ENCODE measurements around the gene SPRR4. TPM values are rescaled to one million over a fixed set of nuclear protein-coding genes. Genes with fewer than 3 reads are reported as not detected.

The SPRR4 gene
- total RNA-seq, 1 experiment from 2014 or later = not detected

GRCh38 chr1:152976688-152977087, 6.2 kb downstream of the SPRR4 start:
- no peak overlapping the region for H3K4me3 Mint-ChIP-seq
- ChIA-PET POLR2A (no interaction called here), CTCF (interaction anchor here (0.8 to 1.8 kb wide), 2 partner anchors 9 to 216 kb away, joined by 3 to 7 read pairs; no protein-coding TSS in a partner anchor)
- no peak overlapping the region for H3K27ac Mint-ChIP-seq
- H3K4me1 Mint-ChIP-seq = peaks cover 3% of the 10 kb centered on the region; the same call in 1 of the 2 replicates
- DNase-seq (ENCODE audit: low spot score) = no peak
- H3K9me3 Mint-ChIP-seq = no peaks in the 10 kb centered on the region
- TF ChIP-seq, protein P1, sequence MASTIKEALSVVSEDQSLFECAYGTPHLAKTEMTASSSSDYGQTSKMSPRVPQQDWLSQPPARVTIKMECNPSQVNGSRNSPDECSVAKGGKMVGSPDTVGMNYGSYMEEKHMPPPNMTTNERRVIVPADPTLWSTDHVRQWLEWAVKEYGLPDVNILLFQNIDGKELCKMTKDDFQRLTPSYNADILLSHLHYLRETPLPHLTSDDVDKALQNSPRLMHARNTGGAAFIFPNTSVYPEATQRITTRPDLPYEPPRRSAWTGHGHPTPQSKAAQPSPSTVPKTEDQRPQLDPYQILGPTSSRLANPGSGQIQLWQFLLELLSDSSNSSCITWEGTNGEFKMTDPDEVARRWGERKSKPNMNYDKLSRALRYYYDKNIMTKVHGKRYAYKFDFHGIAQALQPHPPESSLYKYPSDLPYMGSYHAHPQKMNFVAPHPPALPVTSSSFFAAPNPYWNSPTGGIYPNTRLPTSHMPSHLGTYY (CRISPR knock-in tag; IDR thresholded peaks at IDR 0.05) = no peak
- TF ChIP-seq, protein P2, sequence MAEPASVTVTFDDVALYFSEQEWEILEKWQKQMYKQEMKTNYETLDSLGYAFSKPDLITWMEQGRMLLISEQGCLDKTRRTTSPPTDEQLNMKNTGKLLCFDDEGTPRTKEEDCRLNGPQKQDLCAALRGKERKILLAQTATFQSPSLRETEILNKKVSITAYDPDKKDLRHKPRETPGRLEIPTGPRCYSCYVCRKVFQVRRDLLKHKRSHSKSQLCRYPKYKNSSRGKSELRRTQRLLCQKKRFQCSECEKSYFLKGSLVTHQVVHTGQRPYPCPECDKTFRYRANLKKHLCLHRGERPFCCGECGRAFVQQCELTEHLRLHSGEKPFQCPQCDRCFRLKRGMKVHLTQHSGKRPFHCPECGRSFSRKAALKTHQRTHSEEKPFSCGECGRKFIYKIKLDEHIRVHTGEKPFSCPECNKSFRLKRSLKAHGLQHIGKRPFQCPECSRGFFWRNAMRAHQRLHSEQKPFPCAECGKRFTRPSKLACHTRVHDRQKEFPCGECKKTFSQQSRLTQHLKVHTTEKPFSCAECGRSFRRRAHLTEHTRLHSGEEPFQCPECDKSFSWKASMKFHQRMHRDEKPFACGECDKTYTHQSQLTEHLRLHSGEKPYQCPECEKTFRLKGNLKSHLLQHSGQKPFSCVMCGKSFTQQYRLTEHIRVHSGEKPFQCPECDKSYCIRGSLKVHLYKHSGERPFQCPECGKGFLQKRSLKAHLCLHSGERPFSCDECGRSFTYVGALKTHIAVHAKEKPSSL (CRISPR knock-in tag; conservative IDR thresholded peaks at IDR 0.05) = no peak
- no peak for TF ChIP-seq ZNF396 (CRISPR knock-in tag; IDR thresholded peaks at IDR 0.05; ENCODE audit: borderline replicate concordance)
- TF ChIP-seq OVOL2 (CRISPR knock-in tag; IDR thresholded peaks at IDR 0.05; ENCODE audit: borderline replicate concordance) = no peak
- no peak for TF ChIP-seq ATF3 (CRISPR knock-in tag; conservative IDR thresholded peaks at IDR 0.05)
- no peak for TF ChIP-seq GTF2I (CRISPR knock-in tag; conservative IDR thresholded peaks at IDR 0.05)
- TF ChIP-seq, protein P3, sequence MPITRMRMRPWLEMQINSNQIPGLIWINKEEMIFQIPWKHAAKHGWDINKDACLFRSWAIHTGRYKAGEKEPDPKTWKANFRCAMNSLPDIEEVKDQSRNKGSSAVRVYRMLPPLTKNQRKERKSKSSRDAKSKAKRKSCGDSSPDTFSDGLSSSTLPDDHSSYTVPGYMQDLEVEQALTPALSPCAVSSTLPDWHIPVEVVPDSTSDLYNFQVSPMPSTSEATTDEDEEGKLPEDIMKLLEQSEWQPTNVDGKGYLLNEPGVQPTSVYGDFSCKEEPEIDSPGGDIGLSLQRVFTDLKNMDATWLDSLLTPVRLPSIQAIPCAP (CRISPR knock-in tag; IDR thresholded peaks at IDR 0.05) = no peak
- TF ChIP-seq, protein P4, sequence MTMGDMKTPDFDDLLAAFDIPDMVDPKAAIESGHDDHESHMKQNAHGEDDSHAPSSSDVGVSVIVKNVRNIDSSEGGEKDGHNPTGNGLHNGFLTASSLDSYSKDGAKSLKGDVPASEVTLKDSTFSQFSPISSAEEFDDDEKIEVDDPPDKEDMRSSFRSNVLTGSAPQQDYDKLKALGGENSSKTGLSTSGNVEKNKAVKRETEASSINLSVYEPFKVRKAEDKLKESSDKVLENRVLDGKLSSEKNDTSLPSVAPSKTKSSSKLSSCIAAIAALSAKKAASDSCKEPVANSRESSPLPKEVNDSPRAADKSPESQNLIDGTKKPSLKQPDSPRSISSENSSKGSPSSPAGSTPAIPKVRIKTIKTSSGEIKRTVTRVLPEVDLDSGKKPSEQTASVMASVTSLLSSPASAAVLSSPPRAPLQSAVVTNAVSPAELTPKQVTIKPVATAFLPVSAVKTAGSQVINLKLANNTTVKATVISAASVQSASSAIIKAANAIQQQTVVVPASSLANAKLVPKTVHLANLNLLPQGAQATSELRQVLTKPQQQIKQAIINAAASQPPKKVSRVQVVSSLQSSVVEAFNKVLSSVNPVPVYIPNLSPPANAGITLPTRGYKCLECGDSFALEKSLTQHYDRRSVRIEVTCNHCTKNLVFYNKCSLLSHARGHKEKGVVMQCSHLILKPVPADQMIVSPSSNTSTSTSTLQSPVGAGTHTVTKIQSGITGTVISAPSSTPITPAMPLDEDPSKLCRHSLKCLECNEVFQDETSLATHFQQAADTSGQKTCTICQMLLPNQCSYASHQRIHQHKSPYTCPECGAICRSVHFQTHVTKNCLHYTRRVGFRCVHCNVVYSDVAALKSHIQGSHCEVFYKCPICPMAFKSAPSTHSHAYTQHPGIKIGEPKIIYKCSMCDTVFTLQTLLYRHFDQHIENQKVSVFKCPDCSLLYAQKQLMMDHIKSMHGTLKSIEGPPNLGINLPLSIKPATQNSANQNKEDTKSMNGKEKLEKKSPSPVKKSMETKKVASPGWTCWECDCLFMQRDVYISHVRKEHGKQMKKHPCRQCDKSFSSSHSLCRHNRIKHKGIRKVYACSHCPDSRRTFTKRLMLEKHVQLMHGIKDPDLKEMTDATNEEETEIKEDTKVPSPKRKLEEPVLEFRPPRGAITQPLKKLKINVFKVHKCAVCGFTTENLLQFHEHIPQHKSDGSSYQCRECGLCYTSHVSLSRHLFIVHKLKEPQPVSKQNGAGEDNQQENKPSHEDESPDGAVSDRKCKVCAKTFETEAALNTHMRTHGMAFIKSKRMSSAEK (CRISPR knock-in tag; IDR thresholded peaks at IDR 0.05; ENCODE audit: borderline replicate concordance) = no peak
- no peak for TF ChIP-seq ARID4B (CRISPR knock-in tag; IDR thresholded peaks at IDR 0.05; ENCODE audit: borderline replicate concordance)
- TF ChIP-seq, protein P5, sequence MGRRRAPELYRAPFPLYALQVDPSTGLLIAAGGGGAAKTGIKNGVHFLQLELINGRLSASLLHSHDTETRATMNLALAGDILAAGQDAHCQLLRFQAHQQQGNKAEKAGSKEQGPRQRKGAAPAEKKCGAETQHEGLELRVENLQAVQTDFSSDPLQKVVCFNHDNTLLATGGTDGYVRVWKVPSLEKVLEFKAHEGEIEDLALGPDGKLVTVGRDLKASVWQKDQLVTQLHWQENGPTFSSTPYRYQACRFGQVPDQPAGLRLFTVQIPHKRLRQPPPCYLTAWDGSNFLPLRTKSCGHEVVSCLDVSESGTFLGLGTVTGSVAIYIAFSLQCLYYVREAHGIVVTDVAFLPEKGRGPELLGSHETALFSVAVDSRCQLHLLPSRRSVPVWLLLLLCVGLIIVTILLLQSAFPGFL (CRISPR knock-in tag; IDR thresholded peaks at IDR 0.05; ENCODE audit: borderline replicate concordance) = no peak
- TF ChIP-seq FOXP4 (CRISPR knock-in tag; IDR thresholded peaks at IDR 0.05) = no peak
- no peak for TF ChIP-seq FOXJ3 (CRISPR knock-in tag; IDR thresholded peaks at IDR 0.05; ENCODE audit: borderline replicate concordance)
- no peak for TF ChIP-seq EMX1 (CRISPR knock-in tag; IDR thresholded peaks at IDR 0.05)
- no peak for TF ChIP-seq ZNF671 (CRISPR knock-in tag; IDR thresholded peaks at IDR 0.05)
- TF ChIP-seq NFYB (CRISPR knock-in tag; conservative IDR thresholded peaks at IDR 0.05; ENCODE audit: low read depth) = no peak
- TF ChIP-seq RORB (CRISPR knock-in tag; IDR thresholded peaks at IDR 0.05) = no peak
- TF ChIP-seq, protein P6, sequence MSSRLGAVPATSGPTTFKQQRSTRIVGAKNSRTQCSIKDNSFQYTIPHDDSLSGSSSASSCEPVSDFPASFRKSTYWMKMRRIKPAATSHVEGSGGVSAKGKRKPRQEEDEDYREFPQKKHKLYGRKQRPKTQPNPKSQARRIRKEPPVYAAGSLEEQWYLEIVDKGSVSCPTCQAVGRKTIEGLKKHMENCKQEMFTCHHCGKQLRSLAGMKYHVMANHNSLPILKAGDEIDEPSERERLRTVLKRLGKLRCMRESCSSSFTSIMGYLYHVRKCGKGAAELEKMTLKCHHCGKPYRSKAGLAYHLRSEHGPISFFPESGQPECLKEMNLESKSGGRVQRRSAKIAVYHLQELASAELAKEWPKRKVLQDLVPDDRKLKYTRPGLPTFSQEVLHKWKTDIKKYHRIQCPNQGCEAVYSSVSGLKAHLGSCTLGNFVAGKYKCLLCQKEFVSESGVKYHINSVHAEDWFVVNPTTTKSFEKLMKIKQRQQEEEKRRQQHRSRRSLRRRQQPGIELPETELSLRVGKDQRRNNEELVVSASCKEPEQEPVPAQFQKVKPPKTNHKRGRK (CRISPR knock-in tag; IDR thresholded peaks at IDR 0.05; ENCODE audit: borderline replicate concordance) = no peak
- no peak for TF ChIP-seq NR1H2 (CRISPR knock-in tag; IDR thresholded peaks at IDR 0.05)
- TF ChIP-seq CREB1 (CRISPR knock-in tag; IDR thresholded peaks at IDR 0.05) = no peak
- ATAC-seq = no peak
- H3K36me3 Mint-ChIP-seq = no peaks in the 10 kb centered on the region
- peaks cover 22% of the 10 kb centered on the region for H3K27me3 Mint-ChIP-seq (ENCODE audit: low read depth)

Data from WTC11 (cell line).